K562 (cell line): ENCODE data around the gene ABHD1. TPM values are rescaled to one million over a fixed set of nuclear protein-coding genes. Genes with fewer than 3 reads are reported as not detected.
A peak's percentile ranks its signal among the peaks of the same experiment; 100 is the strongest.

Experiments used
- BRCA1 ChIP-seq, 2 experiments: fragments of 450-650 bp in 1 of 2; sonication (generic) in 1 of 2; formaldehyde crosslinking in 1 of 2; IDR thresholded peaks; 2 replicates each; pipeline versions ENCODE4 v1.5.0 to v1.6.1; 2017 to 2020; ENCODE audit warnings: mild to moderate bottlenecking in 1 of 2, missing genetic modification reagents in 1 of 2
- L3MBTL2 ChIP-seq: fragments of 450-650 bp; IDR thresholded peaks from 2 replicates; pipeline ENCODE4 v1.6.1; 2016; ENCODE audit warnings: mild to moderate bottlenecking, moderate library complexity
- SIX5 ChIP-seq, 2 experiments: IDR thresholded peaks; 2 replicates each; pipeline ENCODE4 v1.6.1; 2011; ENCODE audit warnings: low read length in 2 of 2, borderline replicate concordance in 1 of 2, low read depth in 1 of 2, mild to moderate bottlenecking in 1 of 2, moderate library complexity in 1 of 2; ENCODE audit not compliant: insufficient read depth in 1 of 2
- SP2 ChIP-seq: IDR thresholded peaks from 2 replicates; pipeline ENCODE4 v1.6.1; 2011; ENCODE audit warnings: mild to moderate bottlenecking, low read depth, low read length, moderate library complexity; ENCODE audit not compliant: poor library complexity, severe bottlenecking; ENCODE audit errors: extremely low read depth
- ZBTB1 ChIP-seq: sonication (generic); formaldehyde crosslinking; IDR thresholded peaks from 2 replicates; pipeline ENCODE4 v1.8.1; 2023; ENCODE audit warnings: missing genetic modification reagents, low read depth, mild to moderate bottlenecking, borderline replicate concordance
- ZNF121 ChIP-seq: sonication (generic); formaldehyde crosslinking; conservative IDR thresholded peaks from 2 replicates; pipeline ENCODE4 v1.8.0; 2022; ENCODE audit warnings: missing genetic modification reagents
- ZNF239 ChIP-seq: fragments of 250-450 bp; sonication (Bioruptor Pico); IDR thresholded peaks from 2 replicates; pipeline ENCODE4 v1.4.0; 2020; ENCODE audit warnings: mild to moderate bottlenecking
- polyA plus RNA-seq, 8 experiments: library from polyadenylated mRNA; depleted of rRNA in 4 of 8; stranded (reverse) in 5 of 8; unstranded in 3 of 8; fragments of >200 nt; fragmentation: Nextera tagmentation in 2 of 8; fragmentation: Illumina TruSeq in 1 of 8; extraction: Ambion mirVana in 2 of 8; extraction: Trizol in 1 of 8; gene quantifications; 2 replicates each; pipeline versions ENCODE4 v1.2.1 to v1.2.3, GENCODE V29; 2011 to 2014; ENCODE audit warnings: inconsistent platforms in 1 of 8, missing spikeins in 1 of 8
- total RNA-seq, 7 experiments: library from RNA; depleted of rRNA in 6 of 7; stranded (reverse); fragments of >200 nt in 6 of 7; fragmentation: Illumina TruSeq in 2 of 7; extraction: Trizol in 2 of 7; gene quantifications; 2 replicates each; pipeline versions ENCODE4 v1.2.1 to v1.2.3, GENCODE V29; 2011 to 2021; ENCODE audit warnings: low replicate concordance in 1 of 7
- TF ChIP-seq, protein P1 (sequence below): sonication (generic); formaldehyde crosslinking; IDR thresholded peaks from 2 replicates; pipeline ENCODE4 v1.4.0; 2020; ENCODE audit warnings: mild to moderate bottlenecking, missing genetic modification reagents
- TF ChIP-seq, protein P2 (sequence below), 2 experiments: fragments of 450-650 bp in 1 of 2; IDR thresholded peaks; 2 replicates each; pipeline ENCODE4 v1.6.1; 2011 to 2017; ENCODE audit warnings: low read depth in 2 of 2, antibody characterized with exemption in 1 of 2, borderline replicate concordance in 1 of 2, low read length in 1 of 2, mild to moderate bottlenecking in 1 of 2, mixed read lengths in 1 of 2; ENCODE audit not compliant: control insufficient read depth in 1 of 2
- TF ChIP-seq, protein P3 (sequence below), 2 experiments: IDR thresholded peaks; 2 replicates each; pipeline ENCODE4 v1.6.1; 2012; ENCODE audit warnings: improper control_type of control experiment in 2 of 2, low read depth in 2 of 2, low read length in 2 of 2, borderline replicate concordance in 1 of 2
- TF ChIP-seq, protein P4 (sequence below), 2 experiments: fragments of 450-650 bp; IDR thresholded peaks; 2 replicates each; pipeline ENCODE4 v1.6.1; 2016

The ABHD1 gene
- total and polyA plus RNA-seq, 9 of the 15 experiments (the other 6 are each of a cell fraction or from before 2014, with no cell fraction given): 0.10 to 0.16 (median 0.11) TPM; not detected in 5

DNA sequence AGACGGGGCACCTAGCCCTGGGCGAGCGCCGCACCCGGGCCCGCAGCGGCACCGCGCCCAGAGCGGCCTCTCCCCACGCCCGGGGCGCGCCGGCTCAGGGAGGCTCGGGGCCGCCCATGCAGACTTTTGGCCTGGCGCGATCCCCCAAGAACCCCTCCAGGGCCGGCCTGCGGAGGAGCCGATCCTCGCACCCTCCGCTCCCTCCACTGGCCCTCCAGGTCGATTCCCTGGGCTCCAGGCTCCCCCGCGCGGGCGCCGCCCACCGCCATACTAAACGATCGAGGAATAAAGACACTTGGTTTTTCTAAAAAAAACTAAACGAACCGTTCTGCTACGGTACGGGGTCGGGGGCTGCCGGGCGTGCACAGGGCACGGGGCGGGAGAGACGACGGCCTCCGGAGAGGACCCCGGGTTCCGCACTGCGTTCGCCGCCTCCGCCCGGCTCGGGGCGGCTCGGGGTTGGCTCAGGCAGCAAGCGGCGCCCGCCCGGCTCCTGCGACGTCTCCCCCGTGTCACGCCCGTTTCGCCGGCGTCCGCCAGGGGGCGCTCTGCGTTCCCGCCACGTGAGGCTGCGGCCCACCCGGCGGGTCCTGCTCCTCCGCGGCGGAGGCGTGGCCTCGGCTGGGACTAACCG lies 37.4 kb upstream of the ABHD1 start (continued):
- TF ChIP-seq SP2 (no peak), ZBTB1 (CRISPR knock-in tag) (no peak), SIX5 (IDR thresholded peaks at IDR 0.05; ENCODE audit: borderline replicate concordance in 1 of 2, insufficient read depth in 1 of 2, low read depth in 1 of 2, low read length in 2 of 2) (no peak), ZNF121 (no peak), L3MBTL2 (peak; percentile 93), ZNF239 (CRISPR knock-in tag) (no peak), BRCA1 (IDR thresholded peaks at IDR 0.05) (no peak), BRCA1 (CRISPR knock-in tag; IDR thresholded peaks at IDR 0.05) (no peak)
- TF ChIP-seq, protein P1, sequence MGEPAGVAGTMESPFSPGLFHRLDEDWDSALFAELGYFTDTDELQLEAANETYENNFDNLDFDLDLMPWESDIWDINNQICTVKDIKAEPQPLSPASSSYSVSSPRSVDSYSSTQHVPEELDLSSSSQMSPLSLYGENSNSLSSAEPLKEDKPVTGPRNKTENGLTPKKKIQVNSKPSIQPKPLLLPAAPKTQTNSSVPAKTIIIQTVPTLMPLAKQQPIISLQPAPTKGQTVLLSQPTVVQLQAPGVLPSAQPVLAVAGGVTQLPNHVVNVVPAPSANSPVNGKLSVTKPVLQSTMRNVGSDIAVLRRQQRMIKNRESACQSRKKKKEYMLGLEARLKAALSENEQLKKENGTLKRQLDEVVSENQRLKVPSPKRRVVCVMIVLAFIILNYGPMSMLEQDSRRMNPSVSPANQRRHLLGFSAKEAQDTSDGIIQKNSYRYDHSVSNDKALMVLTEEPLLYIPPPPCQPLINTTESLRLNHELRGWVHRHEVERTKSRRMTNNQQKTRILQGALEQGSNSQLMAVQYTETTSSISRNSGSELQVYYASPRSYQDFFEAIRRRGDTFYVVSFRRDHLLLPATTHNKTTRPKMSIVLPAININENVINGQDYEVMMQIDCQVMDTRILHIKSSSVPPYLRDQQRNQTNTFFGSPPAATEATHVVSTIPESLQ (CRISPR knock-in tag): no peak
- TF ChIP-seq, protein P2, sequence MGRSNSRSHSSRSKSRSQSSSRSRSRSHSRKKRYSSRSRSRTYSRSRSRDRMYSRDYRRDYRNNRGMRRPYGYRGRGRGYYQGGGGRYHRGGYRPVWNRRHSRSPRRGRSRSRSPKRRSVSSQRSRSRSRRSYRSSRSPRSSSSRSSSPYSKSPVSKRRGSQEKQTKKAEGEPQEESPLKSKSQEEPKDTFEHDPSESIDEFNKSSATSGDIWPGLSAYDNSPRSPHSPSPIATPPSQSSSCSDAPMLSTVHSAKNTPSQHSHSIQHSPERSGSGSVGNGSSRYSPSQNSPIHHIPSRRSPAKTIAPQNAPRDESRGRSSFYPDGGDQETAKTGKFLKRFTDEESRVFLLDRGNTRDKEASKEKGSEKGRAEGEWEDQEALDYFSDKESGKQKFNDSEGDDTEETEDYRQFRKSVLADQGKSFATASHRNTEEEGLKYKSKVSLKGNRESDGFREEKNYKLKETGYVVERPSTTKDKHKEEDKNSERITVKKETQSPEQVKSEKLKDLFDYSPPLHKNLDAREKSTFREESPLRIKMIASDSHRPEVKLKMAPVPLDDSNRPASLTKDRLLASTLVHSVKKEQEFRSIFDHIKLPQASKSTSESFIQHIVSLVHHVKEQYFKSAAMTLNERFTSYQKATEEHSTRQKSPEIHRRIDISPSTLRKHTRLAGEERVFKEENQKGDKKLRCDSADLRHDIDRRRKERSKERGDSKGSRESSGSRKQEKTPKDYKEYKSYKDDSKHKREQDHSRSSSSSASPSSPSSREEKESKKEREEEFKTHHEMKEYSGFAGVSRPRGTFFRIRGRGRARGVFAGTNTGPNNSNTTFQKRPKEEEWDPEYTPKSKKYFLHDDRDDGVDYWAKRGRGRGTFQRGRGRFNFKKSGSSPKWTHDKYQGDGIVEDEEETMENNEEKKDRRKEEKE (IDR thresholded peaks at IDR 0.05; ENCODE audit: borderline replicate concordance in 1 of 2, control insufficient read depth in 1 of 2, low read depth in 2 of 2, low read length in 1 of 2): peak in 1 of 2 experiments; percentile 63; a peak in 1 of 4 replicates
- TF ChIP-seq, protein P3, sequence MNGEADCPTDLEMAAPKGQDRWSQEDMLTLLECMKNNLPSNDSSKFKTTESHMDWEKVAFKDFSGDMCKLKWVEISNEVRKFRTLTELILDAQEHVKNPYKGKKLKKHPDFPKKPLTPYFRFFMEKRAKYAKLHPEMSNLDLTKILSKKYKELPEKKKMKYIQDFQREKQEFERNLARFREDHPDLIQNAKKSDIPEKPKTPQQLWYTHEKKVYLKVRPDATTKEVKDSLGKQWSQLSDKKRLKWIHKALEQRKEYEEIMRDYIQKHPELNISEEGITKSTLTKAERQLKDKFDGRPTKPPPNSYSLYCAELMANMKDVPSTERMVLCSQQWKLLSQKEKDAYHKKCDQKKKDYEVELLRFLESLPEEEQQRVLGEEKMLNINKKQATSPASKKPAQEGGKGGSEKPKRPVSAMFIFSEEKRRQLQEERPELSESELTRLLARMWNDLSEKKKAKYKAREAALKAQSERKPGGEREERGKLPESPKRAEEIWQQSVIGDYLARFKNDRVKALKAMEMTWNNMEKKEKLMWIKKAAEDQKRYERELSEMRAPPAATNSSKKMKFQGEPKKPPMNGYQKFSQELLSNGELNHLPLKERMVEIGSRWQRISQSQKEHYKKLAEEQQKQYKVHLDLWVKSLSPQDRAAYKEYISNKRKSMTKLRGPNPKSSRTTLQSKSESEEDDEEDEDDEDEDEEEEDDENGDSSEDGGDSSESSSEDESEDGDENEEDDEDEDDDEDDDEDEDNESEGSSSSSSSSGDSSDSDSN (IDR thresholded peaks at IDR 0.05; ENCODE audit: borderline replicate concordance in 1 of 2, low read depth in 2 of 2, low read length in 2 of 2): peak; percentile 79 to 95; a peak in 3 of 4 replicates
- TF ChIP-seq, protein P4, sequence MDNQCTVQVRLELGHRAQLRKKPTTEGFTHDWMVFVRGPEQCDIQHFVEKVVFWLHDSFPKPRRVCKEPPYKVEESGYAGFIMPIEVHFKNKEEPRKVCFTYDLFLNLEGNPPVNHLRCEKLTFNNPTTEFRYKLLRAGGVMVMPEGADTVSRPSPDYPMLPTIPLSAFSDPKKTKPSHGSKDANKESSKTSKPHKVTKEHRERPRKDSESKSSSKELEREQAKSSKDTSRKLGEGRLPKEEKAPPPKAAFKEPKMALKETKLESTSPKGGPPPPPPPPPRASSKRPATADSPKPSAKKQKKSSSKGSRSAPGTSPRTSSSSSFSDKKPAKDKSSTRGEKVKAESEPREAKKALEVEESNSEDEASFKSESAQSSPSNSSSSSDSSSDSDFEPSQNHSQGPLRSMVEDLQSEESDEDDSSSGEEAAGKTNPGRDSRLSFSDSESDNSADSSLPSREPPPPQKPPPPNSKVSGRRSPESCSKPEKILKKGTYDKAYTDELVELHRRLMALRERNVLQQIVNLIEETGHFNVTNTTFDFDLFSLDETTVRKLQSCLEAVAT (IDR thresholded peaks at IDR 0.05): no peak
